GM19468 (cell line): ENCODE data around the gene WDR86.

ENCODE experiments used
- ATAC-seq: cut with Tn5 transposase; IDR thresholded peaks from one replicate; pipeline ENCODE4 v1.9.1; 2021; ENCODE audit warnings: mild to moderate bottlenecking, moderate library complexity, moderate number of reproducible peaks; ENCODE audit not compliant: unreplicated experiment; ENCODE audit errors: extremely low read depth

WDR86 gene, protein sequence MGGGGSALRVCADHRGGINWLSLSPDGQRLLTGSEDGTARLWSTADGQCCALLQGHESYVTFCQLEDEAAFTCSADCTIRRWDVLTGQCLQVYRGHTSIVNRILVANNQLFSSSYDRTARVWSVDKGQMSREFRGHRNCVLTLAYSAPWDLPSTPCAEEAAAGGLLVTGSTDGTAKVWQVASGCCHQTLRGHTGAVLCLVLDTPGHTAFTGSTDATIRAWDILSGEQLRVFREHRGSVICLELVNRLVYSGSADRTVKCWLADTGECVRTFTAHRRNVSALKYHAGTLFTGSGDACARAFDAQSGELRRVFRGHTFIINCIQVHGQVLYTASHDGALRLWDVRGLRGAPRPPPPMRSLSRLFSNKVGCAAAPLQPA

DNA sequence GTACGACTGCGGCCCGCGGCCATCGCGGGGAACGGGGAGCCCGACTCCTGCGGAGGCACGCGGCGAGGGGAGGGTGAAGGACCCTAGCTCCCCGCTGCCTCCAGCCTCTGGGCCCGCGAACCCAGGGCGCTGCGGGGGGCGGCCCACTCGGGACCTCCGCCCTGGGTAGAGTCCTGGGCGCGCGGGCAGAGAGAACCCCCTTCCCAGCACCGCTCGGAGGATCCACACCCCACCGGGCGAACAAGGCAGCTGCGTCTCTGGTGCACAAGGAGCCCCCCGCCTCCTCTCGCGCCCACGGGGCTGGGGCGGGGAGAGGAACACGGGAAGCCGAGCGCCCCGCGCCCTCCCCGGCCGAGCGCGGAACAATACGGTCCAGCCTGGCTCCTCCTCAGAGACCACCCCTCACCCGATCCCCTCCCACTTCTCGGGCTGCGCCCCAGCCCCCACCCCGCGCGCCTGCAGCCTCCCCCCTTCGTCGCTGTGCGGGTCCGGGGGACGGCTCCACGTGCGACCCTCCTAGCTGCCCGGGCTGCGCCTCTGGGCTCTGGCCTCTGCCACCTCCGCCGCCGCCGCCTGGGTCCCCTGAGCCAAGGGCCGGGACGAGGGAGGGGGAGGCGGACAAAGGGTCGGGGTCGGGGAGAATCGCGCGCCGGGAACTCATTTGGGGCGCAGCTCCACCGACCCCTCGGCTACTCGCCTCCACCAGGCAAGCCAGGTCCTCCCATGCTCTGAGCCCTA lies at the start of gene WDR86:
Gene WDR86, minus strand, starts transcription at position 372 of the 738 bp plus-strand sequence. CDS start 449 bp downstream, outside the sequence.
- ATAC-seq = no peak

GRCh38 chr7:151457534-151457933 lies 47.7 kb upstream of the WDR86 start:
- ATAC-seq = no peak

GRCh38 chr7:151456782-151457181 lies 46.9 kb upstream of the WDR86 start:
- ATAC-seq = no peak

DNA sequence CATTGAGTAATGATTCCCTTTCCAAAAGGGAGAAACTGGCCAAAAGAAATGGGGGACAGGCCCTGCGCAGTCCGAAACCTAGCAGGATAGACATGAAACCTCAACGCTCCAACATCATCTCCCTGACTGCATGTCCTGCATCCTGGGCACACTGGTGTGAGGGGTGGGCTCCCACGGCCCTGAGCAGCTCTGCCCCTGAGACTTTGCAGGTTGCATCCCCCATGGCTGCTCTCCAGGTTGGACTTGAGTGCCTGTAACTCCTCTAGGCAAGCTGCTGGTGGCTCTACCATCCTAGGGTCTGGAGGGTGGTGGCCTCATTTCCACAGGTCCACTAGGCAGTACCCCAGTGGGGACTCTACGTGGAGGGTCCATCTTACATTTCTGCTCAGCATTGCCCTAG lies 46.4 kb upstream of the WDR86 start:
- no peak for ATAC-seq

- ATAC-seq = no peak
Measured at GRCh38 chr7:151455690-151456089, 45.9 kb upstream of the WDR86 start.

DNA sequence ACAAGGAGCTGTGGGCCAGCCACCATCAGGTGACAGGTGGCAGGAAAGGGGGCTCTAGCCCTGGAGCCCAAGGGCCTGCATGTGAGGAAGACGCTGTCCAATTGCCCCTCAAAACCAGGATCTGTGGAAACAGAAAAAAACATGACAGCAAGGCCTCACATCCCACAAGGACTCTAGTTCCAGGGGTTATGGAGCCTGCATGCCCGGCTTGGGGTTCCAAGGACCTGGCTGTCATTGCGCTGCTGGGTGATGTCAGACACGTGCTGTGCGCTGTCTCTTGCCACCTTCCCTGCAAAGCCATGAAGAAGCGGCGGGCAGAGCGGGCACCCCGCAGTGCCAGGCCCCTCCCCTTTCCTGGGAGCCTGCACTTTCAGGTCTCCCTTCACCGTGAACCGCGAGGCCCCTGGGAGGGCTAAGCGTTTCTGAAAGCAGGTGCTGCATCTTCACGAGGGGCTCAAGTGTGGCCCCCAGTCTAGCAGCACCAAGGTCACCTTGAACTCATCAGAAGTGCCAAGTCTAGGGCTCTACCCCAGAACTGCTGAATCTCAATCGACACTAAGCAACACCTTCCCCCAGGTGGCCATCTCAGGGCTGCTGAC lies 45.2 kb upstream of the WDR86 start:
- no peak for ATAC-seq

DNA sequence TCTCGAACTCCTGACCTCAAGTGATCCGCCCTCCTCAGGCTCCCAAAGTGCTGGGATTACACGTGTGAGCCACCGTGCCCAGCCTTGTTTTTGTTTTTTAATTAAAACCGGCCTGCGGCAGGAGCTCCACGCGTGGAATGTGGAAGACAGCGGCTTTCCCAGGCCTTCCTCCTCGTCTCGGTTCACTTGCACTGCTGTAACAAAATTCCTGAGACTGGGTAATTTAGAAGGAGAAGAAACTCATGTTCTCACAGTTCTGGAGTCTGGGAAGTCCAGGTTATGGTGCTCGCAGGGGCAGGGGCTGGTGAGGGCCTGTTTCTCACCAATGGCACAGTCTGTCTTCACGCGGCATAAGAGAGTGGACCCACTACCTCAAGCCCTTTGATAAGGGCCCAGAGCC lies 44.5 kb upstream of the WDR86 start:
- ATAC-seq = no peak

GRCh38 chr7:151453326-151453791 lies 43.5 kb upstream of the WDR86 start:
- no peak for ATAC-seq

GRCh38 chr7:151452680-151453325 lies 43.0 kb upstream of the WDR86 start:
- no peak for ATAC-seq

DNA sequence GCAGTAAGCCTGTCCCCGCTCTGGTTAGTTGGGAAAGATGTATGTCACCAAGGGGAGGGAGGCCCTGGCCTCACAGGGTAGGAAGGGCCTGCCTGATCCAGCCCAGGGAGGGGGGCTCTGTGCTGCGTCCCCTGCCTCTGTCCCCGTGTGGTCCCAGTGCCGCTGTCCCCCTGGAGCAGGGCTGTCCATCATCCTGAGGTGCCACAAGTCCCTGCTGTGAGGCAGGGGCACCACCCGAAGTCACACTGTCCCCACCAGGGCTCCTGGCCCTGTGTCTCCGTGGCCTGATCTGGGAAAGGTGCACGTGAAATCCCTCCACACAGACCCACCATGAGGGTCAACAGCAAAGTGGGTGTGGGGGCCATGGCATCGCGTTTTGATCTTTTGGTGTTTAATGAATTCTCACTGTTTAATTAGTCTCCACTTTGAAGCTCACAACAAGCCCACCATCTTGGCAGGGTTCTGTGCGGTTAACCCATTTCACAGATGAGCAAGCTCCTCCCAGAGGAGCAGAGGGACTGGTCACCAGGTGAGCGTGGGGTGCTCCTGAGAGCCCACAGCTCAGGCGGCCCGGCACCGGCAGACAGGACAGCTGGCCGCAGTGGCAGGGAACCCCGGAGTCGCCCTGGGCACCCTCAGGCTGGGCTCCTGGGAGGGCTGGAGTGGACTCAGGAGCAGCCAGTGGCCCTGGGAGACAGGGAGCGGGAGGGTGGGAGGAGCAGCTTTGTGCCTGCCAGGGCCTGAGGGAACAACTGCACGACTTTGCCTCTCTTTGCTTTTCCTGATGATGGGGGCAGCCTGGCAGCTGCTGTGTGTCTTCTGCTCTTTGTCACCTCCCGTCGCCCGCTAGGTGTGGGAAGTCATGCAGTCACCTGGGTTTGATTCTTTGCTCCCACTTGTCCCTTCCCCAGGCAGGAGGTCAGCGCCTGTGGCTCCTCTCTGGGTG lies 42.1 kb upstream of the WDR86 start:
- ATAC-seq = no peak

- ATAC-seq = no peak
Measured at GRCh38 chr7:151451156-151451555, 41.3 kb upstream of the WDR86 start.

GRCh38 chr7:151449990-151450389 lies 40.2 kb upstream of the WDR86 start:
- ATAC-seq = no peak

- peak; percentile 51 for ATAC-seq
Measured at GRCh38 chr7:151448261-151449252, 38.7 kb upstream of the WDR86 start.

DNA sequence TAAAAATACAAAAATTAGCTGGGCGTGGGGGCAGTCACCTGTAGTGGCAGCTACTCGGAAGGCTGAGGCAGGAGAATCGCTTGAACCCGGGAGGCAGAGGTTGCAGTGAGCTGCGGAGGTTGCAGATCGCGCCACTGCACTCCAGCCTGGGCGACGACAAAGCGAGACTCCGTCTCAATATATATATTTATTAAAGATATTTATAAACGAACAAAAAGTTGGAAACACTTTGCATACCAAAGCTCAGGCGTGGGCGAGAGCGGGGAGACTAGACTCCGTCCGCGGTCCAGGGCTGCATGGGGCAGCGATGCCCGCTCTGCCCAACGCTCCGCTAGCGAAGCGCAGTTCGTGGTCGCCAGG lies 38.0 kb upstream of the WDR86 start:
- ATAC-seq = no peak

- no peak for ATAC-seq
Measured at GRCh38 chr7:151447312-151447711, 37.5 kb upstream of the WDR86 start.

- no peak for ATAC-seq
Measured at GRCh38 chr7:151446412-151446811, 36.6 kb upstream of the WDR86 start.

- ATAC-seq = no peak
Measured at GRCh38 chr7:151444632-151445031, 34.8 kb upstream of the WDR86 start.

DNA sequence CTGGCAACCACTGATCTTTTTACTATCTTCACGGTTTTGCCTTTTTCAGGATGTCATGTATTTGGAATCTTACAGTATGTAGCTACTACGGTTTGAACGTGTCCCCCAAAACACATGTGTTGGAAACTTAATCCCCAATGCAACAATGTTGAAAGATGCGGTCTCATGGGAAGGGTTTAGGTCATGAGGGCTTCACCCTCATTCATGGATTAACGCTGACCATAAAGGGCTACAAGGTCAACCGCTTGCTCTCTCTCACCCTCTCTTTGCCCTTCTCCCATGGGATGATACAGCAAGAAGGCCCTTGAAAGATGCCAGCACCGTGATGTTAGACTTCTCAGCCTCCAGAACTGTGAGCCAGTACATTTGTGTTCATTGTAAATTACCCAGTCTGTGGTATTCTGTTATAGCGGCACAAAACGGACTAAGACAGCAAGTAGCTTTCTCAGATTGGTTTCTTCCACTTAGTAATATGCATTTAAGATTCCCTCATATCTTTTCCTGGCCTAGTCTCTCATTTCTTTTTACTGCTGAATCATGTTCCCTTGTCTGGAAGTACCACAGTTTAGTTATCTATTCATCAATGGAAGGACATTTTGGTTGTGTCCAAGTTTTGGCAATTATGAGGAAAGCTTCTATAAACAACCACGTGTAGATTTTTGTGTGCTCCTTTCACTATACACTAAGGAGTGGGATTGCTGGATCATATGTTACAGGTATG lies 33.1 kb upstream of the WDR86 start:
- ATAC-seq = no peak
